ENCODE results near the gene HIP1R.

The HIP1R gene

GRCh38 chr12:122848471-122849351 is 13.5 kb downstream of the HIP1R start:
- no peak for DNase-seq (ENCODE audit: low read depth)

GRCh38 chr12:122849352-122850047 is 14.2 kb downstream of the HIP1R start:
- DNase-seq (ENCODE audit: low read depth) = no peak

GRCh38 chr12:122850048-122850445 is 14.8 kb downstream of the HIP1R start:
- DNase-seq (ENCODE audit: low read depth) = no peak

- no peak for DNase-seq (ENCODE audit: low read depth)
These were observed 15.6 kb downstream of the HIP1R start for GRCh38 chr12:122850695-122851350.

- no peak for DNase-seq (ENCODE audit: low read depth)
These were observed 16.6 kb downstream of the HIP1R start for GRCh38 chr12:122851820-122852219.

- no peak for DNase-seq (ENCODE audit: low read depth)
These were observed 17.3 kb downstream of the HIP1R start for GRCh38 chr12:122852336-122853275.

GRCh38 chr12:122853582-122854245 is 18.5 kb downstream of the HIP1R start:
- no peak for DNase-seq (ENCODE audit: low read depth)

GRCh38 chr12:122854554-122854953 is 19.3 kb downstream of the HIP1R start:
- DNase-seq (ENCODE audit: low read depth) = no peak

GRCh38 chr12:122855071-122855829 is 20.0 kb downstream of the HIP1R start:
- DNase-seq (ENCODE audit: low read depth) = no peak

- no peak for DNase-seq (ENCODE audit: low read depth)
These were observed 20.9 kb downstream of the HIP1R start for GRCh38 chr12:122855928-122856831.

- DNase-seq (ENCODE audit: low read depth) = no peak
These were observed 21.9 kb downstream of the HIP1R start for GRCh38 chr12:122856999-122857671.

GRCh38 chr12:122858171-122858570 is 22.9 kb downstream of the HIP1R start:
- no peak for DNase-seq (ENCODE audit: low read depth)

- DNase-seq (ENCODE audit: low read depth) = no peak
These were observed 23.5 kb downstream of the HIP1R start for GRCh38 chr12:122858591-122859302.

GRCh38 chr12:122859303-122860039 is 24.2 kb downstream of the HIP1R start:
- DNase-seq (ENCODE audit: low read depth) = no peak

- DNase-seq (ENCODE audit: low read depth) = peak; percentile 61
These were observed 25.0 kb downstream of the HIP1R start for GRCh38 chr12:122860040-122860853.

- no peak for DNase-seq (ENCODE audit: low read depth)
These were observed 25.8 kb downstream of the HIP1R start for GRCh38 chr12:122860854-122861586.

Data from activated T-helper 1 cell treated with Interleukin-2 at 50 U/mL for 16 hours (primary cell).